Measurements from ENCODE around the gene INS.
"Not testable (repeated sequence)": the region's sequence is repeated elsewhere in the genome, so short reads cannot be mapped to it uniquely, and the experiment has no call there.

DNA sequence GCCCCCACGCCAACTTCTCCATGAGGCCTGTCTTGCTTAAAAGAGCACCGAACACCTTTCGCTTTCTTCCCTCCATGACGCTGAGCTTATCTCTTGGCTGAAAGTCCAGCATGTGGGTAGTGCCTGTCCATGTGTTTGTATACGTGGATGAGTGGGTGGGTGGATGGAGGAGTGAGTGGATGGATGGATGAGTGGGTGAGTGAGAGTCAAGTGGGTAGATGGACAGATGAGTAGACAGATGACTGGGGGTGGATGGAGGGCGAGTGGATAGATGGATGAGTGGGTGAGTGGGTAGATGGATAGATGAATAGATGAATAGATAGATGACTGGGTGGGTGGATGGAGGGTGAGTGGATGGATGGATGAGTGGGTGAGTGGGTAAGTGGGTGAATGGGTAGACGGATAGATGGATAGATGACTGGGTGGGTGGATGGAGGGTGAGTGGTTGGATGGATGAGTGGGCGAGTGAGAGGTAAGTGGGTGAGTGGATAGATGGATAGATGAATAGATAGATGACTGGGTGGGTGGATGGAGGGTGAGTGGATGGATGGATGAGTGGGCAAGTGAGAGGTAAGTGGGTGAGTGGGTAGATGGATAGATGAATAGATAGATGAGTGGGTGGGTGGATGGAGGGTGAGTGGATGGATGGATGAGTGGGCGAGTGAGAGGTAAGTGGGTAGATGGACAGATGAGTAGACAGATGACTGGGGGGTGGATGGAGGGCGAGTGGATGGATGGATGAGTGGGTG is 36.1 kb downstream of the INS start:
- TF ChIP-seq, protein P1, sequence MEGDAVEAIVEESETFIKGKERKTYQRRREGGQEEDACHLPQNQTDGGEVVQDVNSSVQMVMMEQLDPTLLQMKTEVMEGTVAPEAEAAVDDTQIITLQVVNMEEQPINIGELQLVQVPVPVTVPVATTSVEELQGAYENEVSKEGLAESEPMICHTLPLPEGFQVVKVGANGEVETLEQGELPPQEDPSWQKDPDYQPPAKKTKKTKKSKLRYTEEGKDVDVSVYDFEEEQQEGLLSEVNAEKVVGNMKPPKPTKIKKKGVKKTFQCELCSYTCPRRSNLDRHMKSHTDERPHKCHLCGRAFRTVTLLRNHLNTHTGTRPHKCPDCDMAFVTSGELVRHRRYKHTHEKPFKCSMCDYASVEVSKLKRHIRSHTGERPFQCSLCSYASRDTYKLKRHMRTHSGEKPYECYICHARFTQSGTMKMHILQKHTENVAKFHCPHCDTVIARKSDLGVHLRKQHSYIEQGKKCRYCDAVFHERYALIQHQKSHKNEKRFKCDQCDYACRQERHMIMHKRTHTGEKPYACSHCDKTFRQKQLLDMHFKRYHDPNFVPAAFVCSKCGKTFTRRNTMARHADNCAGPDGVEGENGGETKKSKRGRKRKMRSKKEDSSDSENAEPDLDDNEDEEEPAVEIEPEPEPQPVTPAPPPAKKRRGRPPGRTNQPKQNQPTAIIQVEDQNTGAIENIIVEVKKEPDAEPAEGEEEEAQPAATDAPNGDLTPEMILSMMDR (IDR thresholded peaks at IDR 0.05): not testable (repeated sequence)
- TF ChIP-seq POLR2AphosphoS5 (IDR thresholded peaks at IDR 0.05); POLR2A (IDR thresholded peaks at IDR 0.05); EP300 (IDR thresholded peaks at IDR 0.05; ENCODE audit: low read depth): not testable (repeated sequence)

All from transverse colon (tissue), 4 donors.